Thyroid gland (tissue), 4 donors: ENCODE measurements around the gene GRIN3A. TPM values are rescaled to one million over a fixed set of nuclear protein-coding genes. Genes with fewer than 3 reads are reported as not detected.

Source experiments
- DNase-seq, 2 donors: peaks; one replicate each; pipeline ENCODE4 v3.0.0-alpha.2; 2019
- H3K27ac ChIP-seq, 3 donors: fragments of 200-600 bp; sonication (generic); 1 replicate in 2 of 3; 2 replicates in 1 of 3; pipeline ENCODE4 v1.5.1; 2016 to 2019; ENCODE audit warnings: mild to moderate bottlenecking in 1 of 3, moderate library complexity in 1 of 3
- H3K27me3 ChIP-seq: fragments of 200-600 bp; sonication (generic); one replicate; pipeline ENCODE4 v1.5.1; 2019
- H3K36me3 ChIP-seq, 2 donors: fragments of 200-600 bp; sonication (generic); one replicate each; pipeline ENCODE4 v1.5.1; 2016 to 2019
- H3K4me1 ChIP-seq, 2 donors: fragments of 200-600 bp; sonication (generic); one replicate each; pipeline ENCODE4 v1.5.1; 2017 to 2019
- H3K4me3 ChIP-seq, 3 donors: fragments of 200-600 bp; sonication (generic); replicated peaks in 1 of 3; 1 replicate in 2 of 3; 2 replicates in 1 of 3; pipeline ENCODE4 v1.5.1; 2016; ENCODE audit warnings: mild to moderate bottlenecking in 1 of 3
- H3K9me3 ChIP-seq: fragments of 200-600 bp; sonication (generic); one replicate; pipeline ENCODE4 v1.5.1; 2017
- CTCF ChIP-seq, 6 experiments: fragments of 200-600 bp in 3 of 6; fragments of 450-650 bp in 3 of 6; sonication (generic) in 3 of 6; IDR thresholded peaks; one replicate each; pipeline ENCODE4 v1.5.1; 2016 to 2019; ENCODE audit warnings: antibody characterized with exemption in 6 of 6, mild to moderate bottlenecking in 2 of 6, inconsistent platforms in 1 of 6, moderate library complexity in 1 of 6
- POLR2A ChIP-seq, 2 donors: fragments of 450-650 bp; IDR thresholded peaks; one replicate each; pipeline ENCODE4 v1.6.1; 2017; ENCODE audit warnings: antibody characterized with exemption in 2 of 2, mild to moderate bottlenecking in 2 of 2, moderate library complexity in 1 of 2
- WGBS, 2 donors: methylation state at CpG; one replicate each; pipeline ENCODE4 v1.1.5; 2017; 5-methylcytosine and 5-hydroxymethylcytosine counted together
- intact Hi-C: fragments of 100-400 bp; cut with DNase I; formaldehyde crosslinking; loops from one replicate; pipeline ENCODE4 v1.15.1; 2023
- total RNA-seq, 4 donors: library from RNA; depleted of rRNA; stranded (reverse); fragments of >200 nt; gene quantifications; one replicate each; pipeline ENCODE4 v1.2.3, GENCODE V29; 2016

GRIN3A gene
- total RNA-seq, 4 donors from 2014 or later, result not detected

GRCh38 chr9:101706261-101706798, 32.1 kb downstream of the GRIN3A start:
- DNase-seq, result no peak
- Histone ChIP-seq H3K9me3 (no peaks in the 10 kb centered on the region), H3K4me3 (no peak overlapping the region), H3K27ac (no peak overlapping the region), H3K27me3 (peaks cover 8% of the 10 kb centered on the region), H3K36me3 (no peaks in the 10 kb centered on the region), H3K4me1 (no peaks in the 10 kb centered on the region)
- TF ChIP-seq POLR2A (IDR thresholded peaks at IDR 0.05) (no peak), CTCF (IDR thresholded peaks at IDR 0.05) (no peak)
- intact Hi-C loops, result no loop called here

GRCh38 chr9:101705135-101705661, 33.2 kb downstream of the GRIN3A start:
- TF ChIP-seq CTCF (IDR thresholded peaks at IDR 0.05) (no peak), POLR2A (IDR thresholded peaks at IDR 0.05) (no peak)
- Histone ChIP-seq H3K27ac (no peak overlapping the region), H3K4me3 (no peak overlapping the region), H3K9me3 (no peaks in the 10 kb centered on the region), H3K27me3 (peaks cover 8% of the 10 kb centered on the region), H3K4me1 (no peaks in the 10 kb centered on the region), H3K36me3 (no peaks in the 10 kb centered on the region)
- intact Hi-C loops, result no loop called here
- WGBS, 2 donors, result 15 to 18% methylated on average over 21 of the region's 21 CpGs
- peak in 1 of 2 donors; percentile 3 for DNase-seq

GRCh38 chr9:101702257-101702656, 36.2 kb downstream of the GRIN3A start:
- no peak for DNase-seq
- intact Hi-C loops, result no loop called here
- Histone ChIP-seq H3K27me3 (peaks cover 8% of the 10 kb centered on the region), H3K9me3 (no peaks in the 10 kb centered on the region), H3K4me1 (no peaks in the 10 kb centered on the region), H3K4me3 (no peak overlapping the region), H3K27ac (no peak overlapping the region), H3K36me3 (no peaks in the 10 kb centered on the region)
- TF ChIP-seq CTCF (IDR thresholded peaks at IDR 0.05) (no peak), POLR2A (IDR thresholded peaks at IDR 0.05) (no peak)

- no peak for DNase-seq
- intact Hi-C loops, result no loop called here
- WGBS, 2 donors, result 22 to 48% methylated on average over 1 of the region's 1 CpG
- H3K27ac ChIP-seq, result no peak overlapping the region
- H3K36me3 ChIP-seq, result no peaks in the 10 kb centered on the region
- no peak for TF ChIP-seq CTCF (IDR thresholded peaks at IDR 0.05)
- TF ChIP-seq POLR2A (IDR thresholded peaks at IDR 0.05), result no peak
- H3K4me3 ChIP-seq, result no peak overlapping the region
- no peaks in the 10 kb centered on the region for H3K27me3 ChIP-seq
- H3K9me3 ChIP-seq, result no peaks in the 10 kb centered on the region
- H3K4me1 ChIP-seq, result no peaks in the 10 kb centered on the region
Measured at GRCh38 chr9:101693546-101694336, 44.7 kb downstream of the GRIN3A start.

GRCh38 chr9:101691657-101692056, 46.8 kb downstream of the GRIN3A start:
- H3K4me1 ChIP-seq, result no peaks in the 10 kb centered on the region
- H3K9me3 ChIP-seq, result no peaks in the 10 kb centered on the region
- no peak for TF ChIP-seq POLR2A (IDR thresholded peaks at IDR 0.05)
- no peak for TF ChIP-seq CTCF (IDR thresholded peaks at IDR 0.05)
- intact Hi-C loops, result no loop called here
- no peak overlapping the region for H3K27ac ChIP-seq
- no peak overlapping the region for H3K4me3 ChIP-seq
- DNase-seq, result no peak
- no peaks in the 10 kb centered on the region for H3K36me3 ChIP-seq
- 95% methylated on average over 2 of the region's 2 CpGs for WGBS, 2 donors
- no peaks in the 10 kb centered on the region for H3K27me3 ChIP-seq
